B cell (primary cell): Measurements from ENCODE around the gene MEIKIN. TPM values are rescaled to one million over a fixed set of nuclear protein-coding genes. Genes with fewer than 3 reads are reported as not detected.

Experiments
- ATAC-seq: fragments of 200-7000 bp; cut with Tn5 transposase; one replicate; pipeline ENCODE4 v1.10.0; 2021; ENCODE audit warnings: low read depth, mild to moderate bottlenecking, moderate number of reproducible peaks, moderate library complexity
- CTCF ChIA-PET: fragments of 350-600 bp; sonication (Branson Sonifier 250); formaldehyde crosslinking; loops from one replicate; lab custom pipeline; 2021; ENCODE audit warnings: antibody characterized with exemption, inconsistent platforms; lab: Charles Lee
- POLR2A ChIA-PET: fragments of 350-600 bp; sonication (Branson Sonifier 250); formaldehyde crosslinking; loops from one replicate; lab custom pipeline; 2021; ENCODE audit warnings: antibody characterized with exemption; lab: Charles Lee
- DNase-seq: peaks from one replicate; pipeline ENCODE4 v3.0.0; 2013
- H2AFZ ChIP-seq: 2 replicates; pipeline ENCODE4 v1.6.1; 2012; ENCODE audit warnings: mild to moderate bottlenecking, low read depth, low read length; ENCODE audit not compliant: insufficient read depth, poor library complexity, severe bottlenecking
- H3K27ac ChIP-seq, 2 donors: 1 replicate in 1 of 2; 2 replicates in 1 of 2; pipeline ENCODE4 v1.5.1; 2012 to 2013; ENCODE audit warnings: low read length in 2 of 2, mild to moderate bottlenecking in 2 of 2, moderate library complexity in 1 of 2
- H3K27me3 ChIP-seq, 4 experiments: fragments of 200-600 bp in 1 of 4; sonication (generic) in 1 of 4; replicated peaks in 1 of 4; 1 replicate in 2 of 4; 2 replicates in 2 of 4; pipeline versions ENCODE4 v1.6.1 to v1.7.0; 2013 to 2016; ENCODE audit warnings: low read length in 3 of 4, mild to moderate bottlenecking in 2 of 4, mixed read lengths in 1 of 4, moderate library complexity in 1 of 4; ENCODE audit not compliant: insufficient read depth in 4 of 4, control insufficient read depth in 3 of 4; ENCODE audit errors: control extremely low read depth in 1 of 4
- H3K36me3 ChIP-seq, 2 experiments: replicated peaks in 1 of 2; 1 replicate in 1 of 2; 2 replicates in 1 of 2; pipeline versions ENCODE4 v1.6.1 to v1.7.1; 2013; ENCODE audit warnings: low read length in 1 of 2; ENCODE audit not compliant: insufficient read depth in 2 of 2, control insufficient read depth in 1 of 2; ENCODE audit errors: control extremely low read depth in 1 of 2, extremely low read depth in 1 of 2
- H3K4me1 ChIP-seq, 2 donors: fragments of 200-600 bp in 1 of 2; sonication (generic) in 1 of 2; 1 replicate in 1 of 2; 2 replicates in 1 of 2; pipeline versions ENCODE4 v1.5.1 to v1.6.1; 2013 to 2017; ENCODE audit warnings: low read length in 2 of 2; ENCODE audit not compliant: control insufficient read depth in 2 of 2, insufficient read depth in 2 of 2
- H3K4me2 ChIP-seq: replicated peaks from 2 replicates; pipeline ENCODE3; 2012; ENCODE audit warnings: mild to moderate bottlenecking, low read depth, low read length; ENCODE audit not compliant: poor library complexity, severe bottlenecking
- H3K4me3 ChIP-seq, 5 experiments: fragments of 200-600 bp in 1 of 5; sonication (generic) in 1 of 5; 1 replicate in 3 of 5; 2 replicates in 2 of 5; pipeline versions ENCODE4 v1.5.1 to v1.7.0; 2011 to 2016; ENCODE audit warnings: low read length in 4 of 5, mild to moderate bottlenecking in 4 of 5, low read depth in 2 of 5, control low read depth in 1 of 5, moderate library complexity in 1 of 5; ENCODE audit not compliant: insufficient read depth in 1 of 5; ENCODE audit errors: control extremely low read depth in 1 of 5, extremely low read depth in 1 of 5
- H3K79me2 ChIP-seq: fragments of 200-600 bp; sonication (generic); one replicate; pipeline ENCODE4 v1.6.0; 2016; ENCODE audit warnings: low read length; ENCODE audit not compliant: control insufficient read depth, insufficient read depth
- H3K9ac ChIP-seq: fragments of 200-600 bp; sonication (generic); 2 replicates; pipeline ENCODE4 v1.6.1; 2017; ENCODE audit warnings: mild to moderate bottlenecking, low read length, moderate library complexity
- H3K9me3 ChIP-seq, 3 donors: one replicate each; pipeline versions ENCODE4 v1.6.1 to v1.7.1; 2013; ENCODE audit warnings: low read length in 2 of 3; ENCODE audit not compliant: control insufficient read depth in 2 of 3, insufficient read depth in 1 of 3; ENCODE audit errors: control extremely low read depth in 1 of 3
- H4K20me1 ChIP-seq: 2 replicates; pipeline ENCODE4 v1.6.0; 2012; ENCODE audit warnings: mild to moderate bottlenecking, low read length; ENCODE audit not compliant: insufficient read depth, control insufficient read depth, poor library complexity, severe bottlenecking
- H3K27ac Mint-ChIP-seq: one replicate; pipeline ENCODE4 v1.8.0; 2021; ENCODE audit warnings: mixed read lengths
- H3K27me3 Mint-ChIP-seq: one replicate; pipeline ENCODE4 v1.8.0; 2021; ENCODE audit warnings: mixed read lengths
- H3K4me1 Mint-ChIP-seq: one replicate; pipeline ENCODE4 v1.8.0; 2021; ENCODE audit warnings: mixed read lengths
- H3K4me3 Mint-ChIP-seq: one replicate; pipeline ENCODE4 v1.8.0; 2021; ENCODE audit warnings: mixed read lengths
- H3K9me3 Mint-ChIP-seq: one replicate; pipeline ENCODE4 v1.8.0; 2022; ENCODE audit warnings: mixed read lengths; ENCODE audit not compliant: insufficient read depth
- EZH2 ChIP-seq: IDR thresholded peaks from 2 replicates; pipeline ENCODE4 v1.6.1; 2012; ENCODE audit warnings: borderline replicate concordance, low read depth, mild to moderate bottlenecking, moderate library complexity, low read length; ENCODE audit not compliant: insufficient read depth, poor library complexity, severe bottlenecking
- WGBS: methylation state at CpG from one replicate; pipeline ENCODE4 v1.1.5; 2013; ENCODE audit warnings: missing lambda C conversion rate; ENCODE audit not compliant: insufficient coverage; 5-methylcytosine and 5-hydroxymethylcytosine counted together
- intact Hi-C: fragments of 100-400 bp; cut with micrococcal nuclease; formaldehyde crosslinking; loops from one replicate; pipeline ENCODE4 v1.10.0; 2022
- polyA plus RNA-seq: library from polyadenylated mRNA; depleted of rRNA; stranded (reverse); fragments of >200 nt; gene quantifications from 2 replicates; pipeline ENCODE4 v1.2.3, GENCODE V29; 2012
- total RNA-seq, 2 donors: library from RNA; stranded (reverse); fragments of 120-200 nt in 1 of 2; gene quantifications; 1 replicate in 1 of 2; 2 replicates in 1 of 2; pipeline versions ENCODE4 v1.2.3 to v1.2.4, GENCODE V29; 2013 to 2022
- TF ChIP-seq, protein P1 (sequence below): fragments of 200-600 bp; IDR thresholded peaks from one replicate; pipeline ENCODE4 v1.8.0; 2022; ENCODE audit warnings: antibody characterized with exemption, mild to moderate bottlenecking

The MEIKIN gene
- total and polyA plus RNA-seq, 2 donors (not counting 1 experiment from before 2014, with no cell fraction given): not detected

DNA sequence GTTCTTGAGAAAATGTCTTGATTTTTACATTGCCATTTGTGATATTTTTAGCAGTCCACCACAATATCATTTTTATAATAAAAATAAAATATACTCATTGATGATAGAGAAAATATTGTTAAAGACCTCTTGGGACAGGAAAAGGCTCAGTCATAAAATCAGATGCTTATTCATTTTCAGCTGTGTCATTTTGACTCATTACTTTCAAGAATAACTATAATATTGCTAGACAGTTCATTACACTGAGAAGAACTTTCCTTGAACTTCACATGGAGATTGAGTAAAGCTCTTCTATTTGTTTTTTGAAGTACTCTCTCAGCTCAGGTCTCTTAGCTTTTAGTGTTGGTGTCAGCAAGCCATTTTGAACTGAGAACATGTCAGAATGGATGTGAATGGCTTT is 8.5 kb upstream of the MEIKIN start:
- Histone ChIP-seq H3K27me3 (peaks cover 0 to 2% (median 0%) of the 10 kb centered on the region in 4 experiments), H3K4me1 (no peaks in the 10 kb centered on the region), H2AFZ (no peak overlapping the region), H3K4me2 (no peak overlapping the region), H3K9ac (no peak overlapping the region), H3K27ac (no peak overlapping the region), H3K4me3 (no peak overlapping the region), H3K36me3 (no peaks in the 10 kb centered on the region), H3K9me3 (no peaks in the 10 kb centered on the region), H3K79me2 (no peaks in the 10 kb centered on the region), H4K20me1 (no peaks in the 10 kb centered on the region)
- Mint-ChIP-seq H3K9me3 (no peaks in the 10 kb centered on the region), H3K4me3 (no peak overlapping the region), H3K27ac (no peak overlapping the region), H3K4me1 (no peaks in the 10 kb centered on the region), H3K27me3 (peaks cover 5% of the 10 kb centered on the region)
- intact Hi-C loops: no loop called here
- no peak for ATAC-seq
- TF ChIP-seq EZH2: no peak
- TF ChIP-seq, protein P1, sequence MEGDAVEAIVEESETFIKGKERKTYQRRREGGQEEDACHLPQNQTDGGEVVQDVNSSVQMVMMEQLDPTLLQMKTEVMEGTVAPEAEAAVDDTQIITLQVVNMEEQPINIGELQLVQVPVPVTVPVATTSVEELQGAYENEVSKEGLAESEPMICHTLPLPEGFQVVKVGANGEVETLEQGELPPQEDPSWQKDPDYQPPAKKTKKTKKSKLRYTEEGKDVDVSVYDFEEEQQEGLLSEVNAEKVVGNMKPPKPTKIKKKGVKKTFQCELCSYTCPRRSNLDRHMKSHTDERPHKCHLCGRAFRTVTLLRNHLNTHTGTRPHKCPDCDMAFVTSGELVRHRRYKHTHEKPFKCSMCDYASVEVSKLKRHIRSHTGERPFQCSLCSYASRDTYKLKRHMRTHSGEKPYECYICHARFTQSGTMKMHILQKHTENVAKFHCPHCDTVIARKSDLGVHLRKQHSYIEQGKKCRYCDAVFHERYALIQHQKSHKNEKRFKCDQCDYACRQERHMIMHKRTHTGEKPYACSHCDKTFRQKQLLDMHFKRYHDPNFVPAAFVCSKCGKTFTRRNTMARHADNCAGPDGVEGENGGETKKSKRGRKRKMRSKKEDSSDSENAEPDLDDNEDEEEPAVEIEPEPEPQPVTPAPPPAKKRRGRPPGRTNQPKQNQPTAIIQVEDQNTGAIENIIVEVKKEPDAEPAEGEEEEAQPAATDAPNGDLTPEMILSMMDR: no peak
- POLR2A ChIA-PET: no interaction called here
- CTCF ChIA-PET: no interaction called here
- DNase-seq: no peak

DNA sequence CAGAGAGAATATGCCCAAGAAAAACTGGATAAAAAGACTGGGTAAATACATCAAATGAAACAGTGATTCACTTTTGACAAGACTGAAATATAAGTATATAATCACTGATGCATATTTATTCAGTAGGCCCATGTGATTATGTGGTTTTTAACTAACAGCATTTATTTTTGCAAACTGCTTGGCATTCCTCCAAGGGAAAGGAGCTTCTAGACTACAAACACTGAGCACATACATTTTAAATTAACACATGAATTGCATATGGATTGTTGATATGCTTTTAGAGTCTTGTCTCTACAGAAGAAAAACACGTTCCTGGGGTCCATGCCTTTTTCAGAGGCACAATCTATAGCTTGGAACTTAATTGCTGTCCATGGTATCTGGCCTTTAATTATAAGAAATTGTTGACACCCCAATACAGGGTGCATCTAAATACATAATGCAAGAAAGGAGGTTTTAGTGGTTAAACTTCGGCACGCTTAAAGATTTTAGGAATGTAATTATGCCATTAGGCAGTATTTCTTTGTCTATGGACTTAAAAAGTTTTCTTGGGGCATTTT is 6.9 kb upstream of the MEIKIN start:
- TF ChIP-seq, protein P1: no peak
- no peak for TF ChIP-seq EZH2
- H3K9me3 Mint-ChIP-seq: no peaks in the 10 kb centered on the region
- H3K27me3 ChIP-seq: peaks cover 0 to 5% (median 0%) of the 10 kb centered on the region in 4 experiments
- H3K9ac ChIP-seq: no peak overlapping the region
- no peaks in the 10 kb centered on the region for H3K9me3 ChIP-seq
- intact Hi-C loops: no loop called here
- H4K20me1 ChIP-seq: no peaks in the 10 kb centered on the region
- H3K27ac ChIP-seq: no peak overlapping the region
- H3K27me3 Mint-ChIP-seq: peaks cover 9% of the 10 kb centered on the region
- no peak for DNase-seq
- no peaks in the 10 kb centered on the region for H3K4me1 Mint-ChIP-seq
- H3K79me2 ChIP-seq: no peaks in the 10 kb centered on the region
- ATAC-seq: no peak
- H3K4me1 ChIP-seq: no peaks in the 10 kb centered on the region
- no CpG with 5 or more reads among the region's 3 CpGs for WGBS
- no peak overlapping the region for H3K27ac Mint-ChIP-seq
- POLR2A ChIA-PET: no interaction called here
- no peak overlapping the region for H3K4me2 ChIP-seq
- no peak overlapping the region for H2AFZ ChIP-seq
- no peak overlapping the region for H3K4me3 ChIP-seq
- CTCF ChIA-PET: no interaction called here
- H3K36me3 ChIP-seq: no peaks in the 10 kb centered on the region
- H3K4me3 Mint-ChIP-seq: no peak overlapping the region
